Measurements from ENCODE around the gene SLC28A3.

SLC28A3 gene

DNA sequence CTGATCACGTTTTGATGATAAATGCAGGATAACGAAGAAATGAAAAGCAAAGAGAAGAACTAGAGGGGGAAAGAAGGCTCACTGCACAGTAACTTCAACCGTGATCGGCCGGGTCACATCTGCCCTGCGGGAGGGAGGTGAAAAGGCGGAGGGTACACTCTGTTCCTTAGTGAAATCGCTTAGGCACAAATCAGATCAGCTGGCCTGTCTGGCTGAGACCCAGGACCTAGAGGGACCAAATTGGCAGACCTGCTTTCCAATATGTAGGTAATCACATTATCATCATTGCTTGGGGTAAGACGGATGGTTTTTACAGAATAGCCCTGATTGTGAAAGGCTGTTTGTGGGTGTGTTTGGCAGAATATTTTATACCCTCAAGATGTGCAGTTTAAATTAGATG, 82.2 kb downstream of the SLC28A3 start:
- no peak for DNase-seq (ENCODE audit: low read depth, low spot score)
- H3K27ac ChIP-seq, result no peak overlapping the region

- no peak overlapping the region for H3K27ac ChIP-seq
- no peak for DNase-seq (ENCODE audit: low read depth, low spot score)
Observed at GRCh38 chr9:84255696-84256095, 84.9 kb downstream of the SLC28A3 start.

- no peak overlapping the region for H3K27ac ChIP-seq
- DNase-seq (ENCODE audit: low read depth, low spot score), result no peak
Observed at GRCh38 chr9:84254972-84255371, 85.6 kb downstream of the SLC28A3 start.

DNA sequence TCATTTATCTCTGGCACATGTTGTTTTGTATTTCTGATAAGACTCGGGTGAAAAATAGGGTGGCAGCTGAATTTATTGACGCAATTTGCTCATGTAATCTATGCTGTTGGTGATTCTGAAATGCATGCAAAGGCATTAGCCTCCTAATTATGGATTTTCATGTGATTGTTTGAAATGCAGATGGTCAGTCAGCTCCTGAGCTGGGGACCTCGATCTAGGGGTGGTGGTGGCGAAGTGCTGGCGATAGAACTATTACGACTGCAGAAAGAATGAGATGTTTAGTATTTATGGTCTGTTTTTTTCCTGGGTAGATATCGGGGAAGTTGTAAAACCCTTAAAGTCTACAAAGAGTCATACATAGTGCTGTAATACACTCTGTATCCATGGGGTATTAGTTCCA, 88.6 kb downstream of the SLC28A3 start:
- DNase-seq (ENCODE audit: low read depth, low spot score), result no peak

GRCh38 chr9:84241817-84242373, 98.7 kb downstream of the SLC28A3 start:
- DNase-seq (ENCODE audit: low read depth, low spot score), result no peak
- no peak overlapping the region for H3K27ac ChIP-seq

More for the DNA sequence above, 88.6 kb downstream of the SLC28A3 start:
- no peak overlapping the region for H3K27ac ChIP-seq

GRCh38 chr9:84239343-84239742, 101.2 kb downstream of the SLC28A3 start:
- DNase-seq (ENCODE audit: low read depth, low spot score), result no peak

GRCh38 chr9:84238652-84239051, 101.9 kb downstream of the SLC28A3 start:
- no peak for DNase-seq (ENCODE audit: low read depth, low spot score)
- no peak overlapping the region for H3K27ac ChIP-seq

More at GRCh38 chr9:84239343-84239742, 101.2 kb downstream of the SLC28A3 start:
- H3K27ac ChIP-seq, result no peak overlapping the region

- no peak overlapping the region for H3K27ac ChIP-seq
- DNase-seq (ENCODE audit: low read depth, low spot score), result no peak
Observed at GRCh38 chr9:84235511-84235910, 105.0 kb downstream of the SLC28A3 start.

- H3K27ac ChIP-seq, result no peak overlapping the region
- no peak for DNase-seq (ENCODE audit: low read depth, low spot score)
Observed at GRCh38 chr9:84230355-84231145, 110.0 kb downstream of the SLC28A3 start.

GRCh38 chr9:84229191-84229590, 111.4 kb downstream of the SLC28A3 start:
- no peak for DNase-seq (ENCODE audit: low read depth, low spot score)
- H3K27ac ChIP-seq, result no peak overlapping the region

DNA sequence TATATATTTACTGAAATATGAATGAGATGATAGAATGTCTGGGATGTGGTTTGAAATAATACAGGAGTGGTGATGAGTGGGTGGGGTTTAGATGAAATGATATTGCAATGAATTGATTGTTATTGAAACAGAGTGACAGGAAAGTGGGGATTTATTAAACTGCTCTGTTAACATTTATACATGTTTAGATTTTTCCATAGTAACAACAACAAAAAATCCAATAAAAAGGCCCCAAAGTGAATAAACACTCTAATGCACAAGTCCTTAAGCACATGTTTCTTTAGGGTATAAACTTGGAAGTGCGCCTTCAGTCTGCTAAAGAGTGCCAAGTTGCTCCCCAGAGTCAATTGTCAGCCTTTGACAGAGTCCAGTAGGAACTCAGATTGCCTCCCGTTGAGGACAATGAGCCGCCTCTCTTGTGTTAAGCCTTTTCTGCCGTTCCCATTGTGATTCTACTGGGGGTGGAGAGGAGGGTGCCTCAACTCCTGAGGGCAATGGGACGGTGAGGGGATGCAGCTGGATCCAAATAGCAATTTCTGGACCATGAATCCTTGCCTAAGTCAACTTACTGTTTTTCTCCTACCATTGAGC, 112.3 kb downstream of the SLC28A3 start:
- no peak overlapping the region for H3K27ac ChIP-seq
- no peak for DNase-seq (ENCODE audit: low read depth, low spot score)

GRCh38 chr9:84226126-84226525, 114.4 kb downstream of the SLC28A3 start:
- no peak for DNase-seq (ENCODE audit: low read depth, low spot score)
- no peak overlapping the region for H3K27ac ChIP-seq
